Measurements from ENCODE around the gene ZFPM1. TPM values are rescaled to one million over a fixed set of nuclear protein-coding genes. Genes with fewer than 3 reads are reported as not detected.

Gene ZFPM1
- total RNA-seq, 2 experiments from 2014 or later, result 19.0 to 19.2 TPM

- POLR2A ChIA-PET, result interaction anchor here (0.6 kb wide), 1 partner anchor 539 kb away, joined by 3 read pairs; no protein-coding TSS in a partner anchor
- Mint-ChIP-seq H3K9me3 (no peaks in the 10 kb centered on the region), H3K27me3 (no peaks in the 10 kb centered on the region), H3K4me3 (no peak overlapping the region), H3K27ac (no peak overlapping the region), H3K36me3 (no peaks in the 10 kb centered on the region), H3K4me1 (no peaks in the 10 kb centered on the region)
- ATAC-seq (ENCODE audit: low read depth), result no peak
- no peak for DNase-seq
Observed at GRCh38 chr16:88506723-88507122, 53.6 kb downstream of the ZFPM1 start.

- Mint-ChIP-seq H3K27me3 (no peaks in the 10 kb centered on the region), H3K36me3 (no peaks in the 10 kb centered on the region), H3K9me3 (no peaks in the 10 kb centered on the region), H3K4me1 (no peaks in the 10 kb centered on the region), H3K4me3 (no peak overlapping the region), H3K27ac (no peak overlapping the region)
- ATAC-seq (ENCODE audit: low read depth) (no peak), DNase-seq (no peak)
- POLR2A ChIA-PET, result no interaction called here
Observed at GRCh38 chr16:88507231-88507743, 54.2 kb downstream of the ZFPM1 start.

GRCh38 chr16:88508376-88508867 is 55.3 kb downstream of the ZFPM1 start:
- Mint-ChIP-seq H3K27me3 (no peaks in the 10 kb centered on the region), H3K4me1 (no peaks in the 10 kb centered on the region)
- POLR2A ChIA-PET, result no interaction called here

GRCh38 chr16:88508868-88509748 is 56.0 kb downstream of the ZFPM1 start:
- no peak overlapping the region for H3K4me3 Mint-ChIP-seq
- H3K36me3 Mint-ChIP-seq, result no peaks in the 10 kb centered on the region
- H3K27ac Mint-ChIP-seq, result no peak overlapping the region
- DNase-seq (no peak), ATAC-seq (ENCODE audit: low read depth) (no peak)
- POLR2A ChIA-PET, result no interaction called here
- H3K4me1 Mint-ChIP-seq, result no peaks in the 10 kb centered on the region
- no peaks in the 10 kb centered on the region for H3K27me3 Mint-ChIP-seq
- no peaks in the 10 kb centered on the region for H3K9me3 Mint-ChIP-seq

More at GRCh38 chr16:88508376-88508867, 55.3 kb downstream of the ZFPM1 start:
- DNase-seq (no peak), ATAC-seq (ENCODE audit: low read depth) (no peak)
- Mint-ChIP-seq H3K4me3 (no peak overlapping the region), H3K9me3 (no peaks in the 10 kb centered on the region), H3K36me3 (no peaks in the 10 kb centered on the region), H3K27ac (no peak overlapping the region)

GRCh38 chr16:88509749-88510069 is 56.6 kb downstream of the ZFPM1 start:
- Mint-ChIP-seq H3K4me3 (no peak overlapping the region), H3K36me3 (no peaks in the 10 kb centered on the region), H3K27me3 (no peaks in the 10 kb centered on the region), H3K9me3 (no peaks in the 10 kb centered on the region), H3K27ac (no peak overlapping the region), H3K4me1 (no peaks in the 10 kb centered on the region)
- POLR2A ChIA-PET, result no interaction called here
- DNase-seq, result no peak
- no peak for ATAC-seq (ENCODE audit: low read depth)

GRCh38 chr16:88510091-88510994 is 57.3 kb downstream of the ZFPM1 start:
- H3K27me3 Mint-ChIP-seq, result no peaks in the 10 kb centered on the region
- POLR2A ChIA-PET, result interaction anchor here (0.6 kb wide), 1 partner anchor 757 kb away, joined by 5 read pairs; no protein-coding TSS in a partner anchor
- ATAC-seq (ENCODE audit: low read depth) (no peak), DNase-seq (no peak)
- no peak overlapping the region for H3K4me3 Mint-ChIP-seq
- H3K4me1 Mint-ChIP-seq, result no peaks in the 10 kb centered on the region
- no peak overlapping the region for H3K27ac Mint-ChIP-seq
- H3K36me3 Mint-ChIP-seq, result peaks cover under 1% of the 10 kb centered on the region
- no peaks in the 10 kb centered on the region for H3K9me3 Mint-ChIP-seq

- Mint-ChIP-seq H3K27me3 (no peaks in the 10 kb centered on the region), H3K4me1 (no peaks in the 10 kb centered on the region), H3K4me3 (no peak overlapping the region), H3K36me3 (peaks cover 5% of the 10 kb centered on the region), H3K9me3 (no peaks in the 10 kb centered on the region), H3K27ac (no peak overlapping the region)
- ATAC-seq (ENCODE audit: low read depth), result no peak
- POLR2A ChIA-PET, result interaction anchor here (0.6 kb wide), 1 partner anchor 758 kb away, joined by 5 read pairs; no protein-coding TSS in a partner anchor
- DNase-seq, result no peak
Observed at GRCh38 chr16:88511060-88511459, 58.0 kb downstream of the ZFPM1 start.

- Mint-ChIP-seq H3K36me3 (peaks cover 8% of the 10 kb centered on the region), H3K27me3 (no peaks in the 10 kb centered on the region), H3K9me3 (no peaks in the 10 kb centered on the region), H3K4me3 (no peak overlapping the region), H3K27ac (no peak overlapping the region), H3K4me1 (no peaks in the 10 kb centered on the region)
- POLR2A ChIA-PET, result no interaction called here
- DNase-seq (no peak), ATAC-seq (ENCODE audit: low read depth) (no peak)
Observed at GRCh38 chr16:88511906-88512305, 58.8 kb downstream of the ZFPM1 start.

- H3K9me3 Mint-ChIP-seq, result peaks cover 1% of the 10 kb centered on the region
- no peak overlapping the region for H3K4me3 Mint-ChIP-seq
- no peak for ATAC-seq (ENCODE audit: low read depth)
- no peaks in the 10 kb centered on the region for H3K27me3 Mint-ChIP-seq
- POLR2A ChIA-PET, result no interaction called here
- DNase-seq, result no peak
- no peaks in the 10 kb centered on the region for H3K4me1 Mint-ChIP-seq
- H3K27ac Mint-ChIP-seq, result no peak overlapping the region
- H3K36me3 Mint-ChIP-seq, result peaks cover 8% of the 10 kb centered on the region
Observed at GRCh38 chr16:88512728-88513696, 59.9 kb downstream of the ZFPM1 start.

- Mint-ChIP-seq H3K27me3 (no peaks in the 10 kb centered on the region), H3K36me3 (peaks cover 14% of the 10 kb centered on the region), H3K9me3 (peaks cover 9% of the 10 kb centered on the region), H3K4me3 (no peak overlapping the region), H3K4me1 (no peaks in the 10 kb centered on the region), H3K27ac (no peak overlapping the region)
- POLR2A ChIA-PET, result no interaction called here
- no peak for DNase-seq
- no peak for ATAC-seq (ENCODE audit: low read depth)
Observed at GRCh38 chr16:88514070-88514469, 61.0 kb downstream of the ZFPM1 start.

GRCh38 chr16:88514526-88515232 is 61.6 kb downstream of the ZFPM1 start:
- H3K4me1 Mint-ChIP-seq, result no peaks in the 10 kb centered on the region
- DNase-seq (no peak), ATAC-seq (ENCODE audit: low read depth) (no peak)
- H3K36me3 Mint-ChIP-seq, result peaks cover 14% of the 10 kb centered on the region
- peaks cover 11% of the 10 kb centered on the region for H3K9me3 Mint-ChIP-seq
- H3K27me3 Mint-ChIP-seq, result no peaks in the 10 kb centered on the region
- no peak overlapping the region for H3K27ac Mint-ChIP-seq
- no peak overlapping the region for H3K4me3 Mint-ChIP-seq
- POLR2A ChIA-PET, result no interaction called here

- no peak overlapping the region for H3K27ac Mint-ChIP-seq
- POLR2A ChIA-PET, result no interaction called here
- ATAC-seq (ENCODE audit: low read depth), result no peak
Observed at GRCh38 chr16:88515371-88515770, 62.3 kb downstream of the ZFPM1 start.

More at GRCh38 chr16:88515371-88515770, 62.3 kb downstream of the ZFPM1 start:
- H3K4me3 Mint-ChIP-seq, result no peak overlapping the region
- no peak for DNase-seq
- H3K9me3 Mint-ChIP-seq, result peaks cover 13% of the 10 kb centered on the region
- no peaks in the 10 kb centered on the region for H3K4me1 Mint-ChIP-seq
- no peaks in the 10 kb centered on the region for H3K27me3 Mint-ChIP-seq
- H3K36me3 Mint-ChIP-seq, result peaks cover 17% of the 10 kb centered on the region

Measured in activated naive CD8-positive, alpha-beta T cell treated with anti-CD3 and anti-CD28 coated beads, Interleukin-2, amount 10 ng/mL, durations not matched to agents 7 days and 5 days (primary cell).